SH-SY5Y (cell line): ENCODE data around the gene FANCL.

Source experiments
- GATA2 ChIP-seq: IDR thresholded peaks from 2 replicates; pipeline ENCODE4 v1.6.1; 2011; ENCODE audit warnings: mild to moderate bottlenecking, low read depth, low read length
- GATA3 ChIP-seq: IDR thresholded peaks from 2 replicates; pipeline ENCODE4 v1.6.1; 2011; ENCODE audit warnings: low read depth, mild to moderate bottlenecking, low read length, moderate library complexity

The FANCL gene

GRCh38 chr2:58156780-58157179, 84.3 kb downstream of the FANCL start:
- TF ChIP-seq GATA3 (no peak), GATA2 (no peak)

GRCh38 chr2:58155160-58155778, 85.9 kb downstream of the FANCL start:
- TF ChIP-seq GATA2 = no peak
- TF ChIP-seq GATA3 = no peak

GRCh38 chr2:58146707-58147106, 94.4 kb downstream of the FANCL start:
- no peak for TF ChIP-seq GATA3
- no peak for TF ChIP-seq GATA2

- TF ChIP-seq GATA2 (no peak), GATA3 (no peak)
Observed at GRCh38 chr2:58140508-58141072, 100.5 kb downstream of the FANCL start.

GRCh38 chr2:58138396-58139030, 102.6 kb downstream of the FANCL start:
- no peak for TF ChIP-seq GATA2
- TF ChIP-seq GATA3 = no peak

GRCh38 chr2:58137856-58138255, 103.3 kb downstream of the FANCL start:
- TF ChIP-seq GATA2 (no peak), GATA3 (no peak)

- TF ChIP-seq GATA3 (no peak), GATA2 (no peak)
Observed at GRCh38 chr2:58137221-58137620, 103.9 kb downstream of the FANCL start.

GRCh38 chr2:58135861-58136260, 105.3 kb downstream of the FANCL start:
- no peak for TF ChIP-seq GATA3
- TF ChIP-seq GATA2 = no peak

GRCh38 chr2:58133395-58133794, 107.7 kb downstream of the FANCL start:
- TF ChIP-seq GATA2 (no peak), GATA3 (no peak)

GRCh38 chr2:58131191-58132011, 109.7 kb downstream of the FANCL start:
- TF ChIP-seq GATA2 (no peak), GATA3 (no peak)

GRCh38 chr2:58130238-58130637, 110.9 kb downstream of the FANCL start:
- TF ChIP-seq GATA2 (no peak), GATA3 (no peak)

- no peak for TF ChIP-seq GATA3
- no peak for TF ChIP-seq GATA2
Observed at GRCh38 chr2:58127111-58127510, 114.0 kb downstream of the FANCL start.

GRCh38 chr2:58122540-58122939, 118.6 kb downstream of the FANCL start:
- no peak for TF ChIP-seq GATA2
- TF ChIP-seq GATA3 = no peak

- TF ChIP-seq GATA2 = no peak
- no peak for TF ChIP-seq GATA3
Observed at GRCh38 chr2:58122040-58122439, 119.1 kb downstream of the FANCL start.

GRCh38 chr2:58120626-58121229, 120.4 kb downstream of the FANCL start:
- TF ChIP-seq GATA3 = no peak
- no peak for TF ChIP-seq GATA2
